HG03521 (cell line): ENCODE measurements around the gene NUDT7.

Source experiments
- ATAC-seq: cut with Tn5 transposase; IDR thresholded peaks from one replicate; pipeline ENCODE4 v1.9.1; 2021; ENCODE audit warnings: mild to moderate bottlenecking, moderate library complexity; ENCODE audit not compliant: unreplicated experiment

Gene NUDT7

DNA sequence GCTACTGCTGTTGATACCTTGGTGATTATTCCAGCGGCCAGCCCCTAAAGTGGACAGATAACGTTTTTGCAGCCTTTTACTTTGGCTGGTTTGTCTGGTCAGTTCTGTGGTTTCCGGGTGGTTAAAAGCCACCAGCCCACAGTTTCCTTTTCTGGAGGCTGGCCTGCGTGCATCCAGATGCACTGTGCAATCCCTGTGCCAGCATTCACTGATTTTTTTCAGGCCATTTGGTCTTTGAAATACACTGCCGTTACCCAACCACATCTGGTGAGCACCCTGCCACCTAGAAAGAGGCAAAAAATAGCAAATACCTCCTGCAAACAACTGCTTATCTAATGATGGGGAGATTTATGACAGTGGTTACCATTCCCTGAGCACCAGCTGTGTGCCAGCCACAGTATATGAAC is 797 bp downstream of the NUDT7 start:
- ATAC-seq = no peak

DNA sequence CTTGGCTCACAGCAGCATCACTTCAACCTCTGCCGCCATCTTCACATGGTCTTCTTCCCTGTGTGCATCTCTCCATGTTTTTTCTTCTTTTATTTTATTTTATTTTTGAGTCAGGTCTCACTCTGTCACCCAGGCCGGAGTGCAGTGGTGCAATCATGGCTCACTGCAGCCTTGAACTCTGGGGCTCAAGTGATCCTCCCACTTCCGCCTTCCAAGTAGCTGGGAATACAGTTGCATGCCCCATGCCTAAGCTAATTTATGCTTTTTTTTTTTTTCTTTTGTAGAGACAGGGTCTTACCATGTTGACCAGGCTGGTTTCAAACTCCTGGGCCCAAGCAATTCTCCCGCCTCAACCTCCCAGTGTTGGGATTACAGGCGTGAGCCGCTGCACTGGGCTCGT is 1.9 kb downstream of the NUDT7 start:
- ATAC-seq = no peak

DNA sequence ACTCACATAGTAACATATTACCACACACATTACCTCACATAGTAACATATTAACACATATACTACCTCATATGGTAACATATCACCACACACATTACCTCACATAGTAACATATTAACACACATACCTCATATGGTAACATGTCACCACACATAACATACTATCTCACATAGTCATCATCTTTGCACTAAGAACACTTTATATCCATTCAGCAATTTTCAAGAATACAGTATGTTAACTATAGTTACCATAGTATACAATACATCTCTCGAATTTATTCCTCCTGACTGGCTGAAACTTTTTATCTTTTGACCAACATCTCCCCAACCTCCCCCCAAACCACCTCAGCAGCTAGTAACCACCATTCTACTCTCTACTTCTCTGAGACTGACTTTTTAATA is 7.6 kb downstream of the NUDT7 start:
- no peak for ATAC-seq

DNA sequence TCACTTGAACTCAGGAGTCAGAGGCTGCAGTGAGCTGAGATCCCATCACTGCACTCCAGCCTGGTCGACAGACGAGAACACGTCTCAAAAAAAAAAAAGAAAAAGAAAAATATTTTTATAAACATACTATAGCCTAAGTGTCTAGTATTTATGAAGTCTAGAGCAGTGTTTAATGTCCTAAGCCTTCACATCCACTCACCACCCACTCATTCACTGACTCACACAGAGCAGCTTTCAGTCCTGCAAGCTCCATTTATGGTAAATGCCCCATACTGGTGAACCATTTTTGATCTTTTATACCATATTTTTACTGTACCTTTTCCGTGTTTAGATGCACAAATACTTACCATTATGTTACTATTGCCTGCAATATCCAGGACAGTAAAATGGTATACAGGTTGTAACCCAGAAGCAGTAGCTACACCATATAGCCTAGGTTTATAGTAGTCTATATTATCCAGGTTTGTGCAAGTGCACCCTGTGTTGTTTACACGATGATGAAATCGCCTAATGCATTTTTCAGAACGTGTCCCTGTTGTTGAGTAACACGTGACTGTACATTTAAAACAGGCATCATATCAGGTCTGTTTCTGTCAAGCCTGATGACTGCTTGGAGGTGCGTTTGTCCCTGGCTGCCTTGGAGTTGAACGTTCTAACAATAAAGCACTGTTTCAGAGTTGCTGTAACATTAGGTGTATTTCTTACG is 10.1 kb downstream of the NUDT7 start:
- no peak for ATAC-seq

DNA sequence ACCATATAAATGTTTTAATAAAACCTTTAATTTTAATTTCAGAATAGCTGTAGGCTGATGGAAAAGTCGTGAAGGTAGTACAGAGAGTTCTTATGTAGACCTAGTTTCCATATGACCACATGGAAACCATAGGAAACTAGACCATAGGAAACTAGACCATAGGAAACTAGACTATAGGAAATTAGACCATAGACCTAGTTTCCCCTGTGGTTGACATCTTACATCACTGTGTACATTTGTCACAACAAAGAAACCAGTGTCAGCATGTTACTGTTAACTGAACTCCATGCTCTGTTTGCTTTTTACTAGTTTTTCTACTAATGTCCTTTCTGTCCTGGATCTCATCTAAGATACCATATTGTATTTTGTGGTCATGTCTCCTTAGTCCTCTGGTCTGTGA is 14.6 kb downstream of the NUDT7 start:
- no peak for ATAC-seq

DNA sequence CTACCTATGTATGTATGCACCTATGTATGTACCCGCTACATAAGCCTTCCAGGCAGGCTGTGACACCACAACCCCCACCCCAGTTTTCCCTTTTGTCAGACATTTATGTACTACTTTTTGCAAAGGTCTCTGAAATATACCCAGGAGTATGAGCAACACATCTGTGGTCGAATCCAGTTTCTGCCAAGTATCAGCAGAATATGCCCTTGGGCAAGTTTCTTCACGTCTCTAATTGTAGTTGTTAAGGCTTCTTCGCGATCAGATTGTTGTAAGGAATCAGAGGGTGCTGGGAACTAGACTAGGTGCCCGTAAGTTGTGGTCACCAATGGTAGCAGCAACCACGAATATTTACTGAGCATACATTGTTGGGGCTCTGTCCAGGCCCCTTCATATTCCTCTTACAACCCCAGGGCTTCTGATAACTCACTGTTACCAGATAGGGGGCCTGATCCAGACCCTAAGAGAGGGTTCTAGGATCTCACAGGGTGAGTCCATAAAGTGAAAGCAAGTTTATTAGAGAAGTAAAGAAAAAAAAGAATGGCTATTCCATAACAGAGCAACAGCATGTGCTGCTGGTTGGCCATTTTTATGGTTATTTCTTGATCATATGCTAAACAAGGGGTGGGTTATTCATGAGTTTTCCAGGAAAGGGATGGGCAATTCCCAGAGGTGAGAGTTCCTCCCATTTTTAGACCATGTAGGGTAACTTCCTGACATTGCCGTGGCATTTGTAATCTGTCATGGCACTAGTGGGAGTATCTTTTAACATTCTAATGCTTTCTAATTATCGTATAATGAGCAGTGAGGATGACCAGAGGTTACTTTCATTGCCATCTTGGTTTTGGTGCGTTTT is 16.6 kb downstream of the NUDT7 start:
- ATAC-seq = no peak

DNA sequence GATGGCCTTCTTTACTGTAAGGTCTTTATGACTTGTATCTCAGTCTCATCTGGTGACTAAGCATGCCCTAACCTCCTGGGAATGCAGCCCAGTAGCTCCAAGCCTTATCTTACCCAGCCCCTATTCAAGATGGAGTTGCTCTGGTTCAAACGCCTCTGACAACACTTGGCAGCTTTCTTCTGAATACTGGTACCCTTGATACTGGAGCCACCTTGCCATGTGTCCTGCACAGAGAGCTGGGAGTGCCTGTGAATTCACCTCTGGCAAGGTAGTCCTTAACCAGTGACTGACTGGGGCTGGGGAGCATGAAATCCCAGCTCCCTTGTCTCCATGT is 17.2 kb downstream of the NUDT7 start:
- ATAC-seq = no peak

DNA sequence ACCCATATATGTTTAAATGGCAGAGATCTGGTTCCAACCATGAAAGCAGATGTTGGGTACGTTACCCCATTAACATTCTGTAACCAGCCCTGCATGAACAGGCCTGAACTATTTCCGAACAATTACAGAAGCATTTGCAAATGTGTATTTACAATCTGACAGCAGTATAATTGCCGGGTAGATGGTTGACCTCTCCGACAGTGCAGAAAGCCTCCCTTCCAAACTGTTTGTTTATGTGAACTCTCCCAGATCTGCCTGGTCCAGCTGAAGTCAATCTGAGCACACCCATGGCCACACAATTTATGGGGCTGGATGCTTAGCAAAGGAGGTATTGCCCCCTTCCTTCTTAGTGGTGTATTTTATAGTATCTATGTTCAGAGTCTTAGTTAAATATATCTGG is 21.8 kb downstream of the NUDT7 start:
- ATAC-seq = no peak

DNA sequence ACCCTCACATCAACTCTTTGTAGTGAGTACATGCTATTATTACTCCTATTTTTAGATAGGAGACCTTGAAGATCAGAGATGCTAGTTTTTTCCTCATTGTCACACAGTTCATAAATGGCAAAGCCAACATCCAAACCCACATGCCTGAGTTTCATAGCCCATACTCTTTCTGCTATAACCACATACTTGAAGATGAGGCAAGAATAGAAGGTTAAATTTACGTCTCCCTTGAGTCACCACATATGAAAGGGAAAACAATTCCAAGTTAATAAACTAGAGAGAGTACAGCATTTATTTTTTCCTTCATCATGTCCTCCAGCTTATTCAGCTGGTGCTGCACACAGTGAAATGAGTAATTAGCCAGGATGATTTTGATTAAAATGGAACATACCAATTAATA is 23.7 kb downstream of the NUDT7 start:
- ATAC-seq = no peak

DNA sequence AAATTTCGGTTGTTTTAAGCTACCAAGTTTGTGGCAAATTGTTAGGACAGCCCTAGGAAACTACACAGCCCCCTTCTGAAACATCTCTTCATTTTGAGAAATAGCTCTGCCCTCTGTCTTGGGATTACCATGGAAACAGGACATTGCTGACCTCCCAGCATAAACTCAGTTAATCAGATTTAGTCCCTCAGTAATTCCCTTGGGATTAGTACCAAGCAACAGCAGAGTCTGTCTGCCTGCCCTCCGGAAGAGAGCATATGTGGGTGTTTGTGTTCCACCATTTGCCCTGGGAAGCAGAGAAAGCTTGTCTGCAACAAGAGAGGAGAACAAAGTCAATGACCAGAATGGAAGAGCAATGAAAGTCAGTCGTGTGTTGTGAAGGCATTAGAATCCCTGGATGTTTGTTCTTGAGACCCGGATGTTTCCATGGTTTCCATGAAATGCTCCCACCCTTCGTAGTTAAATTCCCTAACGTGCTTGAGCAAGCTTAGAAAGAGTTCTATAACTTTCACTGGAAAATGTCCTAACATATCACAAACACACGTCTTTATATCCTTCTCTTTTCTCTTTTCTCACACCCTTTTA is 26.2 kb downstream of the NUDT7 start:
- ATAC-seq = no peak

DNA sequence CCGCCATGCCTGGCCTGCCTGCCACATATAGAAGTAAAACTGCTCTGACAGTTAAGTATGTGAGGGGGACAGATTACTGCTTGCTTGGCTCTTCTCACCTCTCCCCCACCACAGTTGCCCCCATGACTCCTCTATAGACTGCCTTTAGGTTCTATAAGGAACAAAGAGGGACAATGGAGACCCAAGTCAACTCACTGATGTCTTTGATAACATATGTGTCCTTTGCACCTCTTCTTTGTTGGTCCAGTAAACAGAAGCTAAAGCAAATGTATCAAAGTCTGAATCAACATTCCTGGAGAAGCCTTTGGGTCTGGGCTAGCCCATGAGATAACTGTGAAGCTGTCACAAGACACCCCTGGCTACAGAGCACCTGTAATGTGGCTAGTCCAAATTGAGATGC is 27.1 kb downstream of the NUDT7 start:
- no peak for ATAC-seq

DNA sequence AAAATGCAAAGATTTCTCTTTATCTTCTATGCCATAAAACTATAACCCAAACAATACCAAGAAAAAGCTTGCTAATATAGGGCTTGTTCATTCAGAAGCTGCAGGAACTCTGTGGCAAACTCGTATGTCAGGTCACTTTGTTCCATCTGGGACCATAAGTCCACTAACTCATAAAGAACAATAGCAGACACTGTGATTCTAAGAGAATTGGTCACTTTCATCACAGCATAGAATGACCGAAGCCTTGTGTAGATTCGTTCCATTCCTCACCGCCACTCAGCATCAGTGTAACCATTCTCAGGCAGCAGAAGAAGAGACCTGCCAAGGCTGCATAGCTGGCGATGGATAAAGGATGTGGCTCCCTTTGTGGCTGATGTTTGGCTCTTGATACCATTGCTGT is 35.7 kb downstream of the NUDT7 start:
- no peak for ATAC-seq

DNA sequence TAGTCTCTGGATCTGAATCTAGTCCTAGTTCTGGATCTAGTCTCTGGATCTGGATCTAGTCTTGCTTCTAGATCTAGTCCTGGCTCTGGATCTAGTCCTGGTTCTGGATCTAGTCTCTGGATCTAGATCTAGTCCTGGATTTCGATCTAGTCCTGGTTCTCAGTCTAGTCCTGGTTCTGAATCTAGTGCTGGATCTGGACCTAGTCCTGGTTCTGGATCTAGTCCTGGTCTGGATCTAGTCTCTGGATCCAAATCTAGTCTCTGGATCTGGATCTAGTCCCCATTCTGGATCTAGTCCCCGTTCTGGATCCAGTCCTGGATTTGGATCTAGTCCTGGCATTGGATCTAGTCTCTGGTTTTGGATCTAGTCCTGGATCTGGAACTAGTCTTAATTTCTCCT is 36.2 kb downstream of the NUDT7 start:
- ATAC-seq = no peak

DNA sequence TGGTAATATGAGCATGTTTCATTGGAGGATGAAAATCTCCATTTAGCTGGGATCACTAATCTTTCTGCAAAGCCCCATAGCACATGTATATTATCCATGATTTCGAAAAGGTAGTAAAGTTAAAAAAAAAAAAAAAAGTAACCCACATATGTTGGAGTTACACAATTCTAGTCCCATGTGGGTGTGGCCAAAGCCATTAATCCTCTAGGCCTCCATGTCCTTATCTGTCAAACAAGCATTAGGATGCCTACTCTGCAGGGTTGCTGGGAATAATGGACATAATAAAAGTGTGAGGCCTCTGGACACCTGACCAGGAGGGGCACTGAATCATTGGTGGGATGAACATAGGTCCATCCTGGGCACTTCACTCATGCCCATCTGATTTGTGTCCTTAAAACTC is 36.9 kb downstream of the NUDT7 start:
- ATAC-seq = no peak

DNA sequence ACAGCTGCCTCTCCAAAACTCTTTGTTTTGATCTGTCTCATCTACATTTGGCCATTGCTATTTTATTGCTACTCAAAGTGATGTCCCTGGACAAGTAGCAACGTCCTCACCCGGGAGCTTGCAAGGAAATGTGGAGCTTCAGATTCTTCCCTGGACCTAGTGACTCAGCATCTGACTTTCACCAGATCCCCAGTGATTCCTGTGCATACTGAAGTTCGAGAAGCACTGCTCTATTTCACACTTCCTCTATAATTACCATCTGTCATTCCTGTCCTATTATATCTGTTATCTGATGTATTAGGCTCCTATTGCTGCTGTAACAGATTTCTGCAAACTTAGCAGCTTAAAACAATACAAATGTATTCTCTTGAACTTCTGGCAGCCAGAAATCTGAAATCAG is 37.5 kb downstream of the NUDT7 start:
- ATAC-seq = no peak

DNA sequence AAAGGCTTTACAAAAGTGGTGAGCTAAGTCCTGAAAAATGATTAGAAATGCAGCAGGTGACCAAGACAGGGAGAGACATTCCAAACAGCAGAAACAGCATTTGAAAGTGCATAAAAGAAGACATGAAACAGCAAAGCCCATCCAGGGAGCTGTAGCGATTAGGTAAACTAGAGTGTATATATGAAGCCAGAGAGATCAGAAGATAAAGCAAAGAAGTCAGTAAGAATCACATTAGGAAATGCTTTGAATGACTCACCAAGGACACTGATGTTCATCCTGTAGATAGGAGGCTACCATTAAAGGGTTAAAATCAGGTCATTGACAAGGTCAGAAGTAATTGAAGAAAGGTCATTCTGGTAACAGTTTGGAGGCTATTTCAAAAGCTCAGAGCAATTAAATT is 38.5 kb downstream of the NUDT7 start:
- ATAC-seq = no peak

DNA sequence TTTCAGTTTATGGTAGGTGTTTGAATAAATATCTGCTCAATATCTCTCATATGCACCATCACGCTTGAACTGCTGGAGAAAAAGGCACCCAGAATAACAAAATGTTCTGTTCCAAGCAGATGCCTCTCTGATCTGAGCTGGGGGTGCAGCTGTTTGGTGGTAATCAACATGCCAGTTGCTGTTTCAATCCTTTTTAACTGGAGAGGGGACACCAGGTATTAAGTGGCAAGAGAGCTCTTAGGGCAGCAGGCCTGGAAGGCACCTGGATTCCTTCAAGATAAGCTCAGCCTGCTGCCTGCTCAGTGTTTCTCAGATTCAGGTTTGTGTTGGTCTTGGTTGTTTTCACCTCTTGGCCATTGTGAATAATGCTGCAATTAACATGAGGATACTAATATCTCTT is 38.9 kb downstream of the NUDT7 start:
- ATAC-seq = no peak

DNA sequence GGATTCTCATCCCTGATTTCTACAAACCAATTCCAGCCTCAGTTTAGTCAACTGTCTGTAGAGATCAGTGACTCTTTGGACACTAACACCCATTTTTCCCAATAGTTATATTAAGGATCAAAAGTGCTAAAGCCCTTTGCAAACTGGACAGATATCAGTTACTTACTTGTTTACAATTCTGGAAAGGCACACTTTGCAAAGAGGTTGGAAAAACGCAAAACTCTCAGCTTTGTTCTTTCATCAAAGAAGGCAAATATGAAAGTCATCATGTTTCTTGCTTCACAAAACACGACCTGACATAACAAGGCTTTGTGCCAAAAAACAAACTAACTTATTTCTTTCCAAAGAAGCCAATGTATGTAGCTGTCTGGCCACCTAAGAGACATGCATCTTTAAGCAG is 39.9 kb downstream of the NUDT7 start:
- no peak for ATAC-seq

DNA sequence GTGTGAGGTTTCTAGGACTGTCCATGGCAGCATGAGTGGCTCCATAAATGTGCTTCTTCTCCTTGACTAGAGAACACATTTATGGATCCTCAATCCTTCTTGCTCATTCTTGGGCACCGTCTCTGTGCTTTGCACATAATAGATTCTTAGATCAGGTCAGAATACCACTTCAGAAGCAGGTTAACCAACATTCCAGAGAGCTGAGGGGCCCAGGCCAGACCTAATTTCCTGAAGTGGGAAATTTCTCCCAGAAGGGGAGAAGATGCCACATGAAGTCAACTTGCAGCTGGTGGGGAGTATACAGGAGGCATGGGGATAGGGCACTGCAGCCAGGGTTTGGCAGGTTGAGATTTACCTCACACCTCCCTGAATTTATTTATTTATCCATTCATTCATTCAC is 41.7 kb downstream of the NUDT7 start:
- ATAC-seq = no peak

DNA sequence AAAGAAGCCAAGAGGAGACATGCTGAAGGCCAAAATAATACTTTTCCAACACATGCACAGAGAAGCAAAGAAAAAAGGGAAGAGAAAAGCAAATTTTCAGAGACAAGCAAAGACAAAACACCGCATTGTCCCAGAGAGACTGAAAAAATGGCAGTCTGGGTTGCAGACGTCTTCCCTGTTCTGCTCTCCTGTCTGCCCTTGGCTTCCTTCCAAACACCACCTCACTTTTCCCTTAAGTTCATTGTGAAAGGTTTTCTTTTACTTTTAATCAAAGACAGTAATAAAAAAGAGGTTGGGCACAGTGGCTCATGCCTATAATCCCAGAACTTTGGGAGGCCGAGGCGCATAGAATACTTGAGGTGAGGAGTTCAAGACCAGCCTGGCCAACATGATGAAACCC is 44.9 kb downstream of the NUDT7 start:
- ATAC-seq = no peak

DNA sequence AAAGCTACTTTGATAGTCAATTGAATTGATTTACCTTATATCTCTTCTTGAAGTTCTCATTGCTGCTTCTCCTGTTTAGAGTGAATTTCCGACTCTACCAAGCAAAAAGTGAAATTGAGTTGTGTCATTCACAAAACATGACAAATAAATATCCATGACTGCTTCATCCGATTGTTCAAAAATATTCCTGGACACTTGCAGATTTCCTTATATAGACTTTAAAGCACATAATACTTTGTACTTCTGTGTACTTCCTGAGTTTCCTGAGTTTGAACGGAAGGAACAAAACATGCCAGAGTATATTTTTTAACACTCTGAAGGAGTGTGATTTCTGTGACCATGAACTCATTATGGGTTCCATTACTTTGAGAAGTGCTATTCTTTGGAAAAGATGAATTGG is 45.5 kb downstream of the NUDT7 start:
- ATAC-seq = no peak
